ENCODE data around the gene ZBTB17. TPM values are rescaled to one million over a fixed set of nuclear protein-coding genes. Genes with fewer than 3 reads are reported as not detected.

ZBTB17 gene
- total RNA-seq, 2 donors from 2014 or later: 62.0 to 135 TPM

GRCh38 chr1:15945011-15945831 lies 30.7 kb downstream of the ZBTB17 start:
- Mint-ChIP-seq H3K27me3 (no peaks in the 10 kb centered on the region), H3K4me1 (peaks cover 35% of the 10 kb centered on the region), H3K9me3 (no peaks in the 10 kb centered on the region), H3K27ac (no peak overlapping the region), H3K4me3 (no peak overlapping the region), H3K36me3 (ENCODE audit: low read depth) (peaks cover 84% of the 10 kb centered on the region)
- no peak for ATAC-seq (replicated peaks)

GRCh38 chr1:15944308-15945010 lies 31.4 kb downstream of the ZBTB17 start:
- H3K27ac Mint-ChIP-seq: no peak overlapping the region
- no peaks in the 10 kb centered on the region for H3K27me3 Mint-ChIP-seq
- ATAC-seq (replicated peaks): no peak
- peaks cover 27% of the 10 kb centered on the region for H3K4me1 Mint-ChIP-seq
- peaks cover 84% of the 10 kb centered on the region for H3K36me3 Mint-ChIP-seq (ENCODE audit: low read depth)
- no peaks in the 10 kb centered on the region for H3K9me3 Mint-ChIP-seq
- no peak overlapping the region for H3K4me3 Mint-ChIP-seq

- H3K27ac Mint-ChIP-seq: no peak overlapping the region
- H3K36me3 Mint-ChIP-seq (ENCODE audit: low read depth): peaks cover 84% of the 10 kb centered on the region
- no peak for ATAC-seq (replicated peaks)
- H3K4me1 Mint-ChIP-seq: peaks cover 22% of the 10 kb centered on the region
- no peak overlapping the region for H3K4me3 Mint-ChIP-seq
- no peaks in the 10 kb centered on the region for H3K27me3 Mint-ChIP-seq
- H3K9me3 Mint-ChIP-seq: no peaks in the 10 kb centered on the region
These were observed 32.0 kb downstream of the ZBTB17 start for GRCh38 chr1:15943992-15944307.

- Mint-ChIP-seq H3K4me1 (peaks cover 17% of the 10 kb centered on the region), H3K27me3 (no peaks in the 10 kb centered on the region), H3K4me3 (no peak overlapping the region), H3K9me3 (no peaks in the 10 kb centered on the region), H3K27ac (no peak overlapping the region), H3K36me3 (ENCODE audit: low read depth) (peaks cover 84% of the 10 kb centered on the region)
- no peak for ATAC-seq (replicated peaks)
These were observed 32.4 kb downstream of the ZBTB17 start for GRCh38 chr1:15943328-15943991.

- Mint-ChIP-seq H3K36me3 (ENCODE audit: low read depth) (peaks cover 84% of the 10 kb centered on the region), H3K4me3 (no peak overlapping the region), H3K9me3 (no peaks in the 10 kb centered on the region), H3K27me3 (no peaks in the 10 kb centered on the region), H3K27ac (no peak overlapping the region), H3K4me1 (peaks cover 11% of the 10 kb centered on the region)
- ATAC-seq (replicated peaks): no peak
These were observed 33.1 kb downstream of the ZBTB17 start for GRCh38 chr1:15942661-15943327.

- Mint-ChIP-seq H3K27ac (no peak overlapping the region), H3K36me3 (ENCODE audit: low read depth) (peaks cover 84% of the 10 kb centered on the region)
These were observed 33.8 kb downstream of the ZBTB17 start for GRCh38 chr1:15941899-15942660.

GRCh38 chr1:15941044-15941840 lies 34.7 kb downstream of the ZBTB17 start:
- ATAC-seq (replicated peaks): no peak
- H3K27ac Mint-ChIP-seq: peak overlapping the region; percentile 89

More at GRCh38 chr1:15941899-15942660, 33.8 kb downstream of the ZBTB17 start:
- Mint-ChIP-seq H3K9me3 (no peaks in the 10 kb centered on the region), H3K4me1 (peaks cover 10% of the 10 kb centered on the region), H3K27me3 (no peaks in the 10 kb centered on the region), H3K4me3 (no peak overlapping the region)
- ATAC-seq (replicated peaks): no peak

GRCh38 chr1:15940110-15941043 lies 35.5 kb downstream of the ZBTB17 start:
- H3K36me3 Mint-ChIP-seq (ENCODE audit: low read depth): peaks cover 88% of the 10 kb centered on the region
- H3K27ac Mint-ChIP-seq: peak overlapping the region; percentile 89
- no peak overlapping the region for H3K4me3 Mint-ChIP-seq
- H3K27me3 Mint-ChIP-seq: no peaks in the 10 kb centered on the region
- ATAC-seq (replicated peaks): no peak
- no peaks in the 10 kb centered on the region for H3K9me3 Mint-ChIP-seq
- peaks cover 6% of the 10 kb centered on the region for H3K4me1 Mint-ChIP-seq

More at GRCh38 chr1:15941044-15941840, 34.7 kb downstream of the ZBTB17 start:
- H3K36me3 Mint-ChIP-seq (ENCODE audit: low read depth): peaks cover 84% of the 10 kb centered on the region
- H3K27me3 Mint-ChIP-seq: no peaks in the 10 kb centered on the region
- peaks cover 7% of the 10 kb centered on the region for H3K4me1 Mint-ChIP-seq
- no peaks in the 10 kb centered on the region for H3K9me3 Mint-ChIP-seq
- H3K4me3 Mint-ChIP-seq: no peak overlapping the region

GRCh38 chr1:15939181-15940109 lies 36.5 kb downstream of the ZBTB17 start:
- Mint-ChIP-seq H3K4me1 (peaks cover 6% of the 10 kb centered on the region), H3K27me3 (no peaks in the 10 kb centered on the region), H3K36me3 (ENCODE audit: low read depth) (peaks cover 90% of the 10 kb centered on the region), H3K4me3 (no peak overlapping the region), H3K27ac (peak overlapping the region; percentile 89), H3K9me3 (no peaks in the 10 kb centered on the region)
- ATAC-seq (replicated peaks): peak; percentile 16

GRCh38 chr1:15938628-15939161 lies 37.2 kb downstream of the ZBTB17 start:
- peak; percentile 55 for ATAC-seq (replicated peaks)
- H3K36me3 Mint-ChIP-seq (ENCODE audit: low read depth): peaks cover 98% of the 10 kb centered on the region
- H3K27me3 Mint-ChIP-seq: no peaks in the 10 kb centered on the region

GRCh38 chr1:15937706-15938168 lies 38.2 kb downstream of the ZBTB17 start:
- Mint-ChIP-seq H3K36me3 (ENCODE audit: low read depth) (peaks cover 100% of the 10 kb centered on the region), H3K4me3 (no peak overlapping the region), H3K9me3 (no peaks in the 10 kb centered on the region), H3K27me3 (no peaks in the 10 kb centered on the region), H3K4me1 (peaks cover 6% of the 10 kb centered on the region), H3K27ac (peak overlapping the region; percentile 93)
- ATAC-seq (replicated peaks): peak; percentile 21

More at GRCh38 chr1:15938628-15939161, 37.2 kb downstream of the ZBTB17 start:
- Mint-ChIP-seq H3K4me3 (no peak overlapping the region), H3K4me1 (peaks cover 6% of the 10 kb centered on the region), H3K27ac (peak overlapping the region; percentile 89), H3K9me3 (no peaks in the 10 kb centered on the region)
